Suprapubic skin (tissue), 4 donors: Measurements from ENCODE around the gene RRM2.

Experiments used
- CTCF ChIP-seq, 2 donors: fragments of 200-600 bp in 1 of 2; fragments of 450-650 bp in 1 of 2; sonication (generic) in 1 of 2; IDR thresholded peaks; one replicate each; pipeline ENCODE4 v1.5.1; 2016 to 2019; ENCODE audit warnings: antibody characterized with exemption in 2 of 2, mild to moderate bottlenecking in 1 of 2, moderate library complexity in 1 of 2
- POLR2A ChIP-seq, 2 donors: fragments of 450-650 bp; IDR thresholded peaks; one replicate each; pipeline ENCODE4 v1.6.1; 2017; ENCODE audit warnings: antibody characterized with exemption in 2 of 2, mild to moderate bottlenecking in 2 of 2, moderate library complexity in 2 of 2
- POLR2AphosphoS5 ChIP-seq, 3 donors: sonication (generic); formaldehyde crosslinking; IDR thresholded peaks; one replicate each; pipeline ENCODE4 v1.6.1; 2017; ENCODE audit warnings: antibody characterized with exemption in 3 of 3

DNA sequence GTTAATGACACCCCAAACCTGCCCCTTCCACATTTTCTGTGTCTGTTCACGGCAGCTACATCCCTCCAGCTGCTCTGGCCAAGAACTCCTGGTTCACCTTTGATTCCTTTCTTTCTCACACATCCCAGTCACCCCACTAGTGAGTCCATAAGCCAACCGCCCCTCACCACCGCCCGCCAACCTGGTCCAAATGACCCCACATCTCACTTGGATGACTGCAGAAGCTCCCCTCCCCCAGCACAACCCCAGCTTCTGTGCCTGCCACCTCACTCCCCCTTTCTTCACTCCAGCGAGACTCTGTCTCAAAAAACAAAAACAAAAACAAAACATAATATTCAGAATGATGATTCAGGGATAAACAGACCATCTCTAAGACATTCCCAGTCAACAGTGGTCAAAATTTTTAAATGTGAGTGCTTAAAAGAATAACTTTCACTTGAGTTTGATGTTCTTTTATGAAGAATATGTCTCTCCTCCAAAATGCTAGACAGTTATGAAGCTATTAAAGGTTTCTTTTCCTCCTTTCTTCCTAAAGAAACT is 45.5 kb upstream of the RRM2 start:
- TF ChIP-seq CTCF (IDR thresholded peaks at IDR 0.05) (no peak), POLR2AphosphoS5 (IDR thresholded peaks at IDR 0.05) (no peak), POLR2A (IDR thresholded peaks at IDR 0.05) (no peak)
